ENCODE data around the gene DAGLB.
"Not testable (repeated sequence)": the region's sequence is repeated elsewhere in the genome, so short reads cannot be mapped to it uniquely, and the experiment has no call there.

The DAGLB gene

DNA sequence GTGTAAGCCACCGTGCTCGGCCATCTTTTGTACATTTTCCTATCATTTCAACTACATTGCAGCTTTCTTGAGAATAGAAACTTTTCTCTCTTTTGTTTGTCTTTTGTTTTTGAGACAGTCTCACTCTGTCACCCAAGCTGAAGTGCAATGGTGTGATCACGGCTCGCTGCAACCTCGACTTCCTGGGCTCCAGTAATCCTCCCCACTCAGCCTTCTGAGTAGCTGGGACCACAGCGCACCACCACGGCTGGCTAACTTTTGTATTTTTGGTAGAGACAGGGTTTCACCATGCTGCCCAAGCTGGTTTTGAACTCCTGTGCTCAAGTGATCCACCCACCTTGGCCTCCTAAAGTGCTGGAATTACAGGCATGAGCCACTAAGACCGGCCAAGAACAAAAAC, 31.3 kb upstream of the DAGLB start:
- TF ChIP-seq, protein P1, sequence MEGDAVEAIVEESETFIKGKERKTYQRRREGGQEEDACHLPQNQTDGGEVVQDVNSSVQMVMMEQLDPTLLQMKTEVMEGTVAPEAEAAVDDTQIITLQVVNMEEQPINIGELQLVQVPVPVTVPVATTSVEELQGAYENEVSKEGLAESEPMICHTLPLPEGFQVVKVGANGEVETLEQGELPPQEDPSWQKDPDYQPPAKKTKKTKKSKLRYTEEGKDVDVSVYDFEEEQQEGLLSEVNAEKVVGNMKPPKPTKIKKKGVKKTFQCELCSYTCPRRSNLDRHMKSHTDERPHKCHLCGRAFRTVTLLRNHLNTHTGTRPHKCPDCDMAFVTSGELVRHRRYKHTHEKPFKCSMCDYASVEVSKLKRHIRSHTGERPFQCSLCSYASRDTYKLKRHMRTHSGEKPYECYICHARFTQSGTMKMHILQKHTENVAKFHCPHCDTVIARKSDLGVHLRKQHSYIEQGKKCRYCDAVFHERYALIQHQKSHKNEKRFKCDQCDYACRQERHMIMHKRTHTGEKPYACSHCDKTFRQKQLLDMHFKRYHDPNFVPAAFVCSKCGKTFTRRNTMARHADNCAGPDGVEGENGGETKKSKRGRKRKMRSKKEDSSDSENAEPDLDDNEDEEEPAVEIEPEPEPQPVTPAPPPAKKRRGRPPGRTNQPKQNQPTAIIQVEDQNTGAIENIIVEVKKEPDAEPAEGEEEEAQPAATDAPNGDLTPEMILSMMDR (conservative IDR thresholded peaks at IDR 0.05; ENCODE audit: low read depth, low read length): no peak
- H3K4me3 ChIP-seq (ENCODE audit: low read length): no peak overlapping the region
- no peak for DNase-seq (ENCODE audit: low read depth)

DNA sequence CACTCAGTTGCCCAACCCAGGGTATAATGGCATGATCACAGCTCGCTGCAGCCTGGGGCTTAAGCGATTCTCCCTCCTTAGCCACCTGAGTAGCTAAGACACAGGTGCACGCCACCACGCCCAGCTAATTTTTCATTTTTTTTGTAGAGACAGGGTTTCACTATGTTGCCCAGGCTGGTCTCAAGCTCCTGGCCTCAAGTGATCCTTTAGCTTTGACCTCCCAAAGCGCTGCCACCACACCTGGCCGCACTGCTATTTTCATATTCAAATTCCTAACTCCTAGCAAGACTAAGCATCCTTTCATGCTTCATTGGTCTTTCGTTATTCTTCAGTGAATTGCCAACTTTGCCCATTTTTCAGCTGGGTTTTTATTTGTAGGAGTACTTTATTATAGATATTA, 30.4 kb upstream of the DAGLB start:
- TF ChIP-seq, protein P1 (conservative IDR thresholded peaks at IDR 0.05; ENCODE audit: low read depth, low read length): no peak
- no peak overlapping the region for H3K4me3 ChIP-seq (ENCODE audit: low read length)
- no peak for DNase-seq (ENCODE audit: low read depth)

DNA sequence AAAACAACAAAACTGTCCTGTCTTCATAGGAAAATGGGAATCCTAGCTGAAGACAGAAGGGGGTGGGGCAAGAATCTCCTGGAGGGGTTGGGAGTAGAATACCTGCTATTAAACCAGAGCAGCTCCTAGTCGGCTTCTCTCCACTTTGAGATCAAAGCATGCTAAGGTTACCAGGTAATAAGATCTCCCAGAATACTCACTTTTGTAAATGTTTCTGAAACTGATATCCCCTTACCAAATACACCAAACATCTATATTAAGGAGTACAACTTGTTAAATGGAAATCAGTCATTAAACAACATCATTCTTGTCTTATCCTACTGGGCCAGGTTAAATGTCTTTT, 29.5 kb upstream of the DAGLB start:
- DNase-seq (ENCODE audit: low read depth): no peak
- TF ChIP-seq, protein P1 (conservative IDR thresholded peaks at IDR 0.05; ENCODE audit: low read depth, low read length): no peak
- H3K4me3 ChIP-seq (ENCODE audit: low read length): no peak overlapping the region

DNA sequence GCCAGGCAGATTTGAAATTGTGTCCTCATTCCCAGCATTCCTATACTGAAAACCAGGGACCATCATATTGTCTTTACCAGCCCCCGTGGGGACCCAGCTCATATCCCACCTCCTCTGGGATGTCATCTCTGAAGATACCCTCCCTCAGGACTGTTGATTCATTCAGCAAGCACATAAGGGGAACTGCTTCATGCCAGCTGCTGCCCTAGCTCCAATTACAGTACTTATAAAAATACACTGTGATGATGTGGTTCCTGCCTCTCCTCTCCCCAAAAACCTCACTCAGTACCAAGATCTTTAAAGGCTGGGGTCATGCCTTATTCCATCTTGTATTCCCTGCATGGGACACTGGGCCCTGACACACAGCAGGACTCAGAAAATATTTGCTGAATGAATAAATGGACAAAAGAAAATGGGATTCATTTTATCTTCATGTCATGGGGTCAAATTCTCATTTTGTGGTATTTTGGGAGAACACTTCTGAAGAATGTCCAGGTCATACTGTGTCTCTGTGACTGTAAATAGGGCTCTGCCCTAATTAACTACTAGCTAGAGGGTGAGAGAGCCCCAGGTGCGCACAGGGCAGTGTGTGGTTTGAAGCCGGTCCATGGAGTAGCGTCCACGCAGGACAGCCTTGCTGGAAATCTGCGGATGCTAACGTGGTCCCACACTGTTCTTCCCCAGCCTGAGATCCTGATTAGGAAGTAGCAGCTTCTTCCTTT, 29.0 kb upstream of the DAGLB start:
- no peak for DNase-seq (ENCODE audit: low read depth)
- H3K4me3 ChIP-seq (ENCODE audit: low read length): no peak overlapping the region
- TF ChIP-seq, protein P1 (conservative IDR thresholded peaks at IDR 0.05; ENCODE audit: low read depth, low read length): no peak

DNA sequence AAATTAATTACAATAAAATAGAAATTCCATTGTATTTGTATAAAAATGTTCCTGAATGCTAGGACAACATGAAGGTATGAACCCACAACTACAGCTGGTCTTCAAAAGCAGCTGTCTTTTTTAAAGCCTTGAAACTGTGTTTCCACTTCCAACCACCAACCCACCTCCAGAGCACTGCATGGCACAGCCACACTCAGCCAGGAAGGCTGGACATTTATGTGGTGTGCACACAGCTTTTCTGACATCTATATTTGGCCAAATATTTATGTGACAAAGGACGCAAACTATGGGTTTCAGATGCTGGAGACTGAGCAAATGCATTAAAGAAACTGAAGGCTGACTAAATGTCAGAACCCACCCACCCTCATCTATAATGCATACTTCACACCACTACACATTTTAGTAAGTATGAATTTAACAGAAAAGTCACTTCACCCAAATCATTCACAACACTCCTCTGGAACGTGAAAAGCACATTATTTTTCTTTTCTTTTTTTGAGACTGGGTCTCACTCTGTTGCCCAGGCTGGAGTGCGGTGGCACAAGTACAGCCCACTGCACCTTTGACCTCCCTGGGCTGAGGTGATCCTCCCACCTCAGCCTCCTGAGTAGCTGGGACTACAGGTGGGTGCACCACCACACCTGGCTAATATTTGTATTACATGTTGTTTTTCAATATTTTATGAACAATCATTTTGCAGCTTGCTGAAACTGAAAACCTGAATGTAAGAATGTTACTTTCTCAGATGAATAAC, 27.9 kb upstream of the DAGLB start:
- DNase-seq (ENCODE audit: low read depth): no peak
- H3K4me3 ChIP-seq (ENCODE audit: low read length): no peak overlapping the region
- TF ChIP-seq, protein P1 (conservative IDR thresholded peaks at IDR 0.05; ENCODE audit: low read depth, low read length): no peak

DNA sequence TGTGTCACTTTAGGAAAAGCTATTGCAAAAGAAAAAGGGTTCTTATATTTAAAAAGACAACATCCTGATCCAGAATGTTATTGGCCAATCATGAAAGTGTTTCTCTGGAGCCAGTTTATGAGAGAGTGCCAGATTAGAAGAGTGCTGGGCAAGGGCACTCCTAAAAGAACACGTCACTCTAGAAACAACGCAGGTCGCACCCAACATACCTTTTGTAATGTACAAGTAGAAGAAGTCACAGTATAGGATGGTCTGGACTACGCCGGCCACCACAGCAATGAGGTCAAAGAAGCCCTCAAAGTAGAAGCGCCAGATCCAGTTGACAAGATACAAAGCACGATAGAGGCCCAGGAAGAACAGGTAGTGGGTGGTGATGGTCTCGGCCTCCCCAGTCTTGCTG, 18.1 kb upstream of the DAGLB start:
- H3K4me3 ChIP-seq (ENCODE audit: low read length): no peak overlapping the region
- TF ChIP-seq, protein P1 (conservative IDR thresholded peaks at IDR 0.05; ENCODE audit: low read depth, low read length): no peak
- DNase-seq (ENCODE audit: low read depth): no peak

DNA sequence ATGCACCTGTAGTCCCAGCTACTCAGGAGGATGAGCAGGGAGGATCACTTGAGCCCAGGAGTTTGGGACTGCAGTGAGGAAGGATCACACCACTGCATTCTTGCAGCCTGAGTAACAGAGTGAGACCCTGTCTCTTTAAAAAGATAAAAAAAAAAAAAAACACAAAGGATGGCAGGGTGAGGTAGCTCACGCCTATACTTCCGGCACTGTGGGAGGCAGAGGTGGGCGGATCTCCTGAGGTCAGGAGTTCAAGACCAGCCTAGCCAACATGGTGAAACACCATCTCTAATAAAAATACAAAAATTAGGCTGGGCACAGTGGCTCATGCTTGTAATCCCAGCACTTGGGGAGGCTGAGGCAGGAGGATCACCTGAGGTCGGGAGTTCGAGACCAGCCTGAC, 15.9 kb upstream of the DAGLB start:
- H3K4me3 ChIP-seq (ENCODE audit: low read length); DNase-seq (ENCODE audit: low read depth): not testable (repeated sequence)
